ENCODE measurements around the gene ARPC1B.

Gene ARPC1B

DNA sequence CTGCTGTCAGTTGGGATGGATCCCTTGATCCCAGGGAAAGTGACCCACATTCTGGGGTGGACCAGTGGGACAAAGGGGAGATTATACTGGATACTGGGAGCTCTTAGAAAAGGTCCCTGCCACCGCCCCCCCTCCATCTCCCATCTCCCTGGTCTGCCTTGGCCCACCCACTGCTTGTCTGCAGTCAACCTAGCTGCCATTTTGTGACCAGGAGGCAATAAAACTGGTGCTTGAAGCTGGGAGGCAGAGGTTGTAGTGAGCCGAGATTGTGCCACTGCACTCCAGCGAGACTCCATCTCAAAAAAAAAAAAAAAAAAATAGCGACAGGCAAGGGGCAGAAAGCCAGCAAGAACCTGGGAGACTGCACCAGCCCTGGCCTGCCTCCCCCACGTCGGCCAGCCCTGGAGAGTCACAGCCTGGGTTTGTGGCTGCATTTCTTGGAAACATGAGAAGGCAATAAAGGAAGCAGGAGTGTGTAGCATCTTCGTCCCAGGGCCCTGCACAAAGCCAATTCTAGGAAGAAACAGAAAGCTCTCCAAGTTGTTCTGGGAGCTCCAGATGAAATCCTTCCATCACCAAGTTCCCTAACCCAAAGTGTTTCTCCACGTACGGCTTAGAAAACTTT, 4.7 kb upstream of the ARPC1B start:
- TF ChIP-seq, protein P1, sequence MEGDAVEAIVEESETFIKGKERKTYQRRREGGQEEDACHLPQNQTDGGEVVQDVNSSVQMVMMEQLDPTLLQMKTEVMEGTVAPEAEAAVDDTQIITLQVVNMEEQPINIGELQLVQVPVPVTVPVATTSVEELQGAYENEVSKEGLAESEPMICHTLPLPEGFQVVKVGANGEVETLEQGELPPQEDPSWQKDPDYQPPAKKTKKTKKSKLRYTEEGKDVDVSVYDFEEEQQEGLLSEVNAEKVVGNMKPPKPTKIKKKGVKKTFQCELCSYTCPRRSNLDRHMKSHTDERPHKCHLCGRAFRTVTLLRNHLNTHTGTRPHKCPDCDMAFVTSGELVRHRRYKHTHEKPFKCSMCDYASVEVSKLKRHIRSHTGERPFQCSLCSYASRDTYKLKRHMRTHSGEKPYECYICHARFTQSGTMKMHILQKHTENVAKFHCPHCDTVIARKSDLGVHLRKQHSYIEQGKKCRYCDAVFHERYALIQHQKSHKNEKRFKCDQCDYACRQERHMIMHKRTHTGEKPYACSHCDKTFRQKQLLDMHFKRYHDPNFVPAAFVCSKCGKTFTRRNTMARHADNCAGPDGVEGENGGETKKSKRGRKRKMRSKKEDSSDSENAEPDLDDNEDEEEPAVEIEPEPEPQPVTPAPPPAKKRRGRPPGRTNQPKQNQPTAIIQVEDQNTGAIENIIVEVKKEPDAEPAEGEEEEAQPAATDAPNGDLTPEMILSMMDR (IDR thresholded peaks at IDR 0.05; ENCODE audit: poor library complexity, severe bottlenecking), result no peak
- Histone ChIP-seq H3K4me3 (ENCODE audit: severe bottlenecking) (no peak overlapping the region), H3K36me3 (ENCODE audit: low read depth) (peaks cover 26% of the 10 kb centered on the region), H3K9me3 (ENCODE audit: severe bottlenecking) (no peaks in the 10 kb centered on the region), H3K4me1 (ENCODE audit: insufficient read depth, poor library complexity, severe bottlenecking) (peaks cover 20% of the 10 kb centered on the region), H3K27me3 (ENCODE audit: insufficient read depth, poor library complexity, severe bottlenecking) (no peaks in the 10 kb centered on the region), H3K27ac (ENCODE audit: poor library complexity, severe bottlenecking) (peak overlapping the region; percentile 33)
- no peak for ATAC-seq (ENCODE audit: low read depth)
- no peak for DNase-seq (ENCODE audit: low spot score)

DNA sequence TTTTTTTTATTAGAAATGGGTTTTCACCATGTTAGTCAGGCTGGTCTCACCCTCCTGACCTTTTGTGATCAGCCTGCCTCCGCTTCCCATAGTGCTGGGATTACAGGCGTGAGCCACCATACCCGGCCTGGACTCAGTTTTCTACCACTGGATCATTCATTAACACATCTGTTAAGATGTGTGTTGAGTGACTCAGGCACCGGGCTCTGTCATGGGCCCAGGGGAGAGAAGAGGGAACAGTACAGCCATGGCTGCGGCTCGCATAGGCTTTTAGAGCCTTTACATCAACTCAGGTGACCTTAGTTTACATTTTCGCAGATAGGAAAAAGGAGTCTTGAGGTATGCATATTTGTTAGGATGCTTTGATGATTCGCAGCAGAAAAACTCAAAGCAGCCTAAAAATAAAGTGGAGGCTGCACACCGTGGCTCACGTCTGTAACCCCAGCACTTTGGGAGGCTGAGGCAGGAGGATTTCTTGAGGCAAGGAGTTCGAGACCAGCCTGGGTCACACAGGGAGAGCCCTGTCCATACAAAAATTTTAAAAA, 3.1 kb upstream of the ARPC1B start:
- no peaks in the 10 kb centered on the region for H3K27me3 ChIP-seq (ENCODE audit: insufficient read depth, poor library complexity, severe bottlenecking)
- H3K9me3 ChIP-seq (ENCODE audit: severe bottlenecking), result no peaks in the 10 kb centered on the region
- TF ChIP-seq, protein P1 (IDR thresholded peaks at IDR 0.05; ENCODE audit: poor library complexity, severe bottlenecking), result no peak
- peaks cover 20% of the 10 kb centered on the region for H3K4me1 ChIP-seq (ENCODE audit: insufficient read depth, poor library complexity, severe bottlenecking)
- peak overlapping the region; percentile 38 for H3K27ac ChIP-seq (ENCODE audit: poor library complexity, severe bottlenecking)
- ATAC-seq (ENCODE audit: low read depth), result no peak
- H3K4me3 ChIP-seq (ENCODE audit: severe bottlenecking), result no peak overlapping the region
- no peak for DNase-seq (ENCODE audit: low spot score)
- peaks cover 15% of the 10 kb centered on the region for H3K36me3 ChIP-seq (ENCODE audit: low read depth)

DNA sequence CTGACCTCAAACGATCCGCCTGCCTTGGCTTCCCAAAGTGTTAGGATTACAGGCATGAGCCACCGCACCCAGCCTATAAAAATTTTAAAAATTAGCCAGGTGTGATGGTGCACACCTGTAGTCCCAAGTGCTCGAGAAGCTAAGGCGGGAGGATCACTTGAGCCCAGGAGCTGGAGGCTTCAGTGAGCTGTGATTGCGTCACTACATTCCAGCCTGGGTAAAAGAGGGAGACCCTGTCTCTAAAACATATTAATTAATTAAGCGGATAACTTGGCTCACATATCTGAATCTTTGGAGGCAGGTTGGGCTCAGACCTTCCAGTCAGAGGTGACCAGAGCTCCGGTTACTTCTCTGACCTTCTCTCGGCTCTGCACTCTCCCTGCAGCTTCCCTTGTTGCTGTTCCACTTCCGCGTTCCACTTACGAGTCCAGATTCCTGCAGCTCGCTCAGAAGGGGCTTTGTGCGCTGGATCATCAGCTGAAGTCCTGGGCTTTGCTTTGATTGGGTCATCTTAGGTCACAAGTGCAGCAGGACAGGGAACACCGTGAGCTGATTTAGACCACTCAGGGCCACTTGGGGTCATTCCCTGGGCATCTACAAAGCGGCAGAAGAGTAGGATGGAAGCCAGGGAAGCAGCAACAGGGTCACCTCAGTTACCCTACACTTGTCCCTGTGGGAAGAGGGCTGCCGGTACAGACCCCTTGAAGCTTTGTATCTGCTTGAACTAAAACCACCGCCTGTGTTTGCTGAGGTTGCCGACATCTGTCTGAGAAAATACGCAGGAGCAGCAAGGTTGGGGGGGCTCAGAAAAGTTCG, 2.0 kb upstream of the ARPC1B start:
- H3K27me3 ChIP-seq (ENCODE audit: insufficient read depth, poor library complexity, severe bottlenecking), result no peaks in the 10 kb centered on the region
- H3K36me3 ChIP-seq (ENCODE audit: low read depth), result peaks cover 8% of the 10 kb centered on the region
- no peaks in the 10 kb centered on the region for H3K9me3 ChIP-seq (ENCODE audit: severe bottlenecking)
- peak; percentile 5; the same call in 1 of the 3 replicates for ATAC-seq (ENCODE audit: low read depth)
- no peak overlapping the region for H3K4me3 ChIP-seq (ENCODE audit: severe bottlenecking)
- peak overlapping the region; percentile 38 for H3K27ac ChIP-seq (ENCODE audit: poor library complexity, severe bottlenecking)
- H3K4me1 ChIP-seq (ENCODE audit: insufficient read depth, poor library complexity, severe bottlenecking), result peaks cover 20% of the 10 kb centered on the region
- no peak for DNase-seq (ENCODE audit: low spot score)
- TF ChIP-seq, protein P1 (IDR thresholded peaks at IDR 0.05; ENCODE audit: poor library complexity, severe bottlenecking), result no peak

DNA sequence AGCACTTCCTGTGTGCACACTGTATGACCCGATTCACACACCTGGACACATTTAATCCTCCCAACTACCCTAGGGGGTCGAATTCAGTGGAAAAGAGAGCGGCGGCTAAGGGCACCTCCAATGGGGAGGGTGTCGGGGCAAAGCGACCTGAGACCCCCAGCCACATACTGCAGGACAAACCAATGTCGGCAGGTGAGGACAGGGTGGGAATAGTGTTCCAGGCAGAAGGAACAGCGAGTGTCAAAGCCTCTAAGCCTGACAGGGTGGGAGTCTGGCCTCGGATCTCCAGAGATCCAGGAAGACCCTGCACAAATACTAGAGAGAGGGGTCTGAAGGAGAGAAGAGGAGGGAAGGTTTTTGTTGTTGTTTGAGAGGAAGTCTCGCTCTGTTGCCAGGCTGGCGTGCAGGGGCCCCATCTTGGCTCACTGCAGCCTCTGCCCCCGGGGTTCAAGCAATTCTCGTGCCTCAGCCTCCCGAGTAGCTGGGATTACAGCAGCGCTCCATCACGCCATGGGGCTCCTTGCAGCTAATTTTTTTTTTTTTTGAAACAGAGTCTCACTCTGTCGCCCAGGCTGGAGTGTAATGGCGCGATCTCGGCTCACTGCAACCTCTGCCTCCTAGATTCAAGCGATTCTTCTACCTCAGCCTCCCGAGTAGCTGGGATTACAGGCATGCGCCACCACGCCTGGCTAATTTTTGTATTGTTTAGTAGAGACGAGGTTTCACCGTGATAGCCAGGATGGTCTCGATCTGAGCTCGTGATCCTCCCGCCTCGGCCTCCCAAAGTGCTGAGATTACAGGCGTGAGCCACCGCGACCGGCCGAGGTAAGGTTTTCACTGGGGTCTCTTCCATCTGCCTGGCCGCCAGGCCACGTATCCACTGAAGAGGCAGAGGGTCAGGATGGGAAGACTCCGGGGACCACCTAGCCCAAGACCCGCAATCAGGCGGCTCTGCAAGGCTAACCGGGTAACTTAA, 1.2 kb upstream of the ARPC1B start:
- TF ChIP-seq, protein P1 (IDR thresholded peaks at IDR 0.05; ENCODE audit: poor library complexity, severe bottlenecking), result no peak

More for the DNA sequence above, 1.2 kb upstream of the ARPC1B start:
- no peak for ATAC-seq (ENCODE audit: low read depth)
- no peak for DNase-seq (ENCODE audit: low spot score)
- H3K27me3 ChIP-seq (ENCODE audit: insufficient read depth, poor library complexity, severe bottlenecking), result no peaks in the 10 kb centered on the region
- H3K4me3 ChIP-seq (ENCODE audit: severe bottlenecking), result no peak overlapping the region
- H3K27ac ChIP-seq (ENCODE audit: poor library complexity, severe bottlenecking), result peak overlapping the region; percentile 87
- peaks cover 20% of the 10 kb centered on the region for H3K4me1 ChIP-seq (ENCODE audit: insufficient read depth, poor library complexity, severe bottlenecking)
- H3K36me3 ChIP-seq (ENCODE audit: low read depth), result peaks cover 17% of the 10 kb centered on the region
- no peaks in the 10 kb centered on the region for H3K9me3 ChIP-seq (ENCODE audit: severe bottlenecking)

Measured in RWPE2 (cell line).